Parathyroid adenoma (tissue), 2 donors: ENCODE results near the gene GCHFR.
A peak's percentile ranks its signal among the peaks of the same experiment; 100 is the strongest.

ENCODE experiments used
- H2AFZ ChIP-seq: fragments of 300-600 bp; sonication (generic); one replicate; pipeline ENCODE4 v1.7.0; 2017; ENCODE audit warnings: antibody characterized with exemption, mild to moderate bottlenecking
- H3K27ac ChIP-seq: fragments of 300-600 bp; sonication (generic); one replicate; pipeline ENCODE4 v1.7.0; 2017
- H3K27me3 ChIP-seq: fragments of 300-600 bp; sonication (generic); one replicate; pipeline ENCODE4 v1.7.0; 2017; ENCODE audit warnings: low read length; ENCODE audit not compliant: control insufficient read depth, insufficient read depth
- H3K36me3 ChIP-seq: fragments of 300-600 bp; sonication (generic); one replicate; pipeline ENCODE4 v1.7.0; 2017; ENCODE audit warnings: low read length; ENCODE audit not compliant: control insufficient read depth, insufficient read depth
- H3K4me1 ChIP-seq: fragments of 300-600 bp; sonication (generic); one replicate; pipeline ENCODE4 v1.7.0; 2017; ENCODE audit warnings: control low read depth
- H3K4me2 ChIP-seq: fragments of 300-600 bp; sonication (generic); one replicate; pipeline ENCODE4 v1.7.0; 2017; ENCODE audit warnings: low read length
- H3K4me3 ChIP-seq: fragments of 300-600 bp; sonication (generic); one replicate; pipeline ENCODE4 v1.7.0; 2017; ENCODE audit warnings: low read depth, low read length
- H3K79me2 ChIP-seq: fragments of 300-600 bp; sonication (generic); one replicate; pipeline ENCODE4 v1.7.0; 2017; ENCODE audit warnings: control low read depth
- H3K9ac ChIP-seq: fragments of 300-600 bp; sonication (generic); one replicate; pipeline ENCODE4 v1.7.0; 2017; ENCODE audit warnings: mild to moderate bottlenecking
- H3K9me3 ChIP-seq: fragments of 300-600 bp; sonication (generic); one replicate; pipeline ENCODE4 v1.7.0; 2017; ENCODE audit warnings: low read length; ENCODE audit not compliant: control insufficient read depth
- TF ChIP-seq, protein P1 (sequence below): fragments of 300-600 bp; sonication (generic); IDR thresholded peaks from one replicate; pipeline ENCODE4 v1.7.0; 2017; ENCODE audit warnings: antibody characterized with exemption, mild to moderate bottlenecking
- donor health status: primary hyperparathyroidism.

GCHFR gene

DNA sequence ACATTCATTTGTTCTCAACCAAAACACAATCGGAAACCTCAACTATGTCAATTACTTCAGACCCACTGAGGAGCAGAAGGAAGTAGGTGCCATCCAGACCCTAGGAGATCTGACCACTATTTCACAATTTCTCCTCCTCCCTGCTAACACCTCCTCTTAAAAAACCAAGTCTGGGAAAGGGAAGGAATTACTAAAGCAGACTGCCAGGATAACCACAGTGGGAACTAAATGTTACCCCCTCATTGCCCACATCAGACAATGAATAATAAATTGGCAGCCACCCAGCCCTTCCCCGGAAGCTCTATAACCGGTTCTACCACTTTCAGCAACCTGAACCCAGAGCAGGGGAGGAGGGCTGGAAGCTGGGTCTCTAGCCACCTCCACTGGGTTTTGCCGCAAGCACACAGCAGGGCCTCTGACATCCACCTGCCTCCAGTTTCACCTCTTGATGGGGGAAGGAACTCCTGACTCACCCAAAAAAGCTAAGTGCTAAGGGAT lies 23.5 kb downstream of the GCHFR start:
- Histone ChIP-seq H3K27ac (peak overlapping the region; percentile 91), H3K4me1 (peaks cover 20% of the 10 kb centered on the region), H3K36me3 (no peaks in the 10 kb centered on the region), H2AFZ (no peak overlapping the region), H3K79me2 (peaks cover 10% of the 10 kb centered on the region), H3K9ac (no peak overlapping the region), H3K9me3 (no peaks in the 10 kb centered on the region), H3K4me2 (peak overlapping the region; percentile 43), H3K27me3 (no peaks in the 10 kb centered on the region), H3K4me3 (peak overlapping the region; percentile 41)
- TF ChIP-seq, protein P1, sequence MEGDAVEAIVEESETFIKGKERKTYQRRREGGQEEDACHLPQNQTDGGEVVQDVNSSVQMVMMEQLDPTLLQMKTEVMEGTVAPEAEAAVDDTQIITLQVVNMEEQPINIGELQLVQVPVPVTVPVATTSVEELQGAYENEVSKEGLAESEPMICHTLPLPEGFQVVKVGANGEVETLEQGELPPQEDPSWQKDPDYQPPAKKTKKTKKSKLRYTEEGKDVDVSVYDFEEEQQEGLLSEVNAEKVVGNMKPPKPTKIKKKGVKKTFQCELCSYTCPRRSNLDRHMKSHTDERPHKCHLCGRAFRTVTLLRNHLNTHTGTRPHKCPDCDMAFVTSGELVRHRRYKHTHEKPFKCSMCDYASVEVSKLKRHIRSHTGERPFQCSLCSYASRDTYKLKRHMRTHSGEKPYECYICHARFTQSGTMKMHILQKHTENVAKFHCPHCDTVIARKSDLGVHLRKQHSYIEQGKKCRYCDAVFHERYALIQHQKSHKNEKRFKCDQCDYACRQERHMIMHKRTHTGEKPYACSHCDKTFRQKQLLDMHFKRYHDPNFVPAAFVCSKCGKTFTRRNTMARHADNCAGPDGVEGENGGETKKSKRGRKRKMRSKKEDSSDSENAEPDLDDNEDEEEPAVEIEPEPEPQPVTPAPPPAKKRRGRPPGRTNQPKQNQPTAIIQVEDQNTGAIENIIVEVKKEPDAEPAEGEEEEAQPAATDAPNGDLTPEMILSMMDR = no peak

GRCh38 chr15:40787991-40788390 lies 24.1 kb downstream of the GCHFR start:
- Histone ChIP-seq H3K9ac (no peak overlapping the region), H3K4me3 (peak overlapping the region; percentile 41), H3K27ac (peak overlapping the region; percentile 91), H3K4me1 (peaks cover 20% of the 10 kb centered on the region), H3K27me3 (no peaks in the 10 kb centered on the region), H3K79me2 (peaks cover 10% of the 10 kb centered on the region), H3K4me2 (peak overlapping the region; percentile 43), H2AFZ (no peak overlapping the region), H3K36me3 (no peaks in the 10 kb centered on the region), H3K9me3 (no peaks in the 10 kb centered on the region)
- TF ChIP-seq, protein P1 = no peak

DNA sequence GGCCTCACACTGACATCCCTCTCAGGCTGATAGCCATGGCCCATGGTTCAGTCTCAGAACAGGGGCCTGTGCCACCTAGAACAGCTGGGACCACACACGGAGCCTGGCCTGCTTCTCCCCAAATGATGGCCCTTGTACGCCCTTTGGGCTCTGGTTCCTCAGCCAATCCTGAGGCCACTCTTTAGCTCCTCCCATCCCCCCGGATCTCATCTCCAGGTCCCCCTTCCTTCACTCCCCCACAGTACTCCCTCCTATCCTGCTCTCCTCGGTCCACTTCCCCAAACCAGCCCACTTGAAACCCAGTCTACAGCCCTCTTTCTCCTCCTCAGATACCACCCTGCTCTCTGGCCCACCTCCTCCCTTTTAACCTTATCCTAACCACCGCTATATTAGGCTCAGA lies 25.3 kb downstream of the GCHFR start:
- Histone ChIP-seq H3K27ac (peak overlapping the region; percentile 51), H3K9me3 (no peaks in the 10 kb centered on the region), H3K4me3 (no peak overlapping the region), H3K36me3 (no peaks in the 10 kb centered on the region), H3K9ac (no peak overlapping the region), H3K79me2 (peaks cover 12% of the 10 kb centered on the region), H3K4me1 (peaks cover 23% of the 10 kb centered on the region), H3K4me2 (no peak overlapping the region), H2AFZ (no peak overlapping the region), H3K27me3 (no peaks in the 10 kb centered on the region)
- TF ChIP-seq, protein P1 = no peak

DNA sequence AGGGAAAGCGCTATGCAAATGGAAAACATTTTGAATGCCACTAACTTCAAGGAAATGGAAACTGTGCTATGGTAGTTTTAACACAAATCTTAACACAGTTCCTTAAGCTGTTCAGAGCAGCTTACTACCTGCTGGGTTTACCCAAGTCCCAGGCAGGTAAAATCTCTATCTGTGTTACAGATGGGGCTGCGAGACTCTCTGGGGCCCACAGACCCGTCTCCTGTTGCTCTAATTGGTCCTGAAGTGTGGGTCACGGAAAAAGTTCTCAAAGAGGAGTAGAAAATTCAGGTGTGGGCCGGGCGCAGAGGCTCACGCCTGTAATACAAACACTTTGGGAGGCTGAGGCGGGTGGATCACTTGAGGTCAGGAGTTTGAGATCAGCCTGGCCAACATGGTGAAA lies 26.1 kb downstream of the GCHFR start:
- H3K4me3 ChIP-seq = no peak overlapping the region
- no peak overlapping the region for H2AFZ ChIP-seq
- no peak overlapping the region for H3K27ac ChIP-seq
- peaks cover 23% of the 10 kb centered on the region for H3K4me1 ChIP-seq
- TF ChIP-seq, protein P1 = no peak
- H3K4me2 ChIP-seq = no peak overlapping the region
- no peaks in the 10 kb centered on the region for H3K36me3 ChIP-seq
- H3K9me3 ChIP-seq = no peaks in the 10 kb centered on the region
- H3K9ac ChIP-seq = no peak overlapping the region
- H3K79me2 ChIP-seq = peaks cover 14% of the 10 kb centered on the region
- no peaks in the 10 kb centered on the region for H3K27me3 ChIP-seq

DNA sequence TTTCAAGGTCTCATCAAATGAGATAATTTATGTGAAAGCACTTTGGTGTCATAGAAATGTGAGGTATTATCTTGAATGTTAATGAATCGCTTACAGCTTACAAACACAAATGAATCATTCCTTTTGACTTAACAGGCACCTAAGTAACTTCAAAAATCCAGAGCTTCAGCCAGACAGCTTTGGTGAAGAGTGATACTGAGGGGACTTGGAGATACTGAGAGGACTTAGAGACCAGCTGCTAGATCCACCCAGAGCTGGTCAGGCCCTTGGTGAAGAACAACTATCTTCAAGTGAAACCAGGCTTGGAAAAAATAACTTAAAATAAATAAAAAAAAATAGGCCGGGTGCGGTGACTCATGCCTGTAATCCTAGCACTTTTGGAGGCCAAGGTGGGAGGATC lies 26.9 kb downstream of the GCHFR start:
- peaks cover 16% of the 10 kb centered on the region for H3K79me2 ChIP-seq
- no peaks in the 10 kb centered on the region for H3K36me3 ChIP-seq
- H2AFZ ChIP-seq = no peak overlapping the region
- no peaks in the 10 kb centered on the region for H3K27me3 ChIP-seq
- H3K4me1 ChIP-seq = peaks cover 19% of the 10 kb centered on the region
- H3K4me2 ChIP-seq = no peak overlapping the region
- H3K27ac ChIP-seq = no peak overlapping the region
- no peaks in the 10 kb centered on the region for H3K9me3 ChIP-seq
- H3K9ac ChIP-seq = no peak overlapping the region
- H3K4me3 ChIP-seq = no peak overlapping the region
- TF ChIP-seq, protein P1 = no peak
